ENCODE data around the gene RPRD1A.
"Not testable (repeated sequence)": the region's sequence is repeated elsewhere in the genome, so short reads cannot be mapped to it uniquely, and the experiment has no call there.

GRCh38 chr18:36072406-36072805 is 5.0 kb upstream of the RPRD1A start:
- not testable (repeated sequence) for TF ChIP-seq POLR2AphosphoS5 (IDR thresholded peaks at IDR 0.05; ENCODE audit: low read depth); CTCF (IDR thresholded peaks at IDR 0.05; ENCODE audit: insufficient read depth, low read length); GABPA (IDR thresholded peaks at IDR 0.05; ENCODE audit: low read depth); REST (IDR thresholded peaks at IDR 0.05; ENCODE audit: insufficient replicate concordance, low read depth); SPI1 (IDR thresholded peaks at IDR 0.05; ENCODE audit: borderline replicate concordance, low read depth)

All from HL-60 (cell line).